HCEC 1CT (cell line): Measurements from ENCODE around the gene ABI2.
A peak's percentile ranks its signal among the peaks of the same experiment; 100 is the strongest.
"Not testable (repeated sequence)": the region's sequence is repeated elsewhere in the genome, so short reads cannot be mapped to it uniquely, and the experiment has no call there.

Experiments used
- DNase-seq: peaks from one replicate; pipeline ENCODE4 v3.0.0-alpha.2; 2017

The ABI2 gene

DNA sequence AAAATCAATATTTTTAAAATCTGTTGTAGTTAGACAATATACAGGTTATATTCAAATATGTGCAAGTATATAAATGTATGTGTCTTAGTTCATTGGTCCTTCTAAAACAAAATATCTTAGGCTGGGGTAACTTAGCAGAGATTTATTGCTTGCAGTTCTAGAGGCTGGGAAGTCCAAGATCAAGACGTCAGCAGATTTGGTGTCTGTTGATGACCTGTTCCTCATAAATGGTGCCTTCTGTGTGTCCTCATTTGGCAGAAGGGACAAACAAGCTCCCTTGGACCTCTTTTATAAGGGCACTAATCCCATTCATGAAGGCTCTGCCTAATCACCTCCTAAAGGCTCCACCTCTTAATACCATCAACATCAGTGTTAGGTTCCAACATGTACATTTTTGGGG, 31.3 kb downstream of the ABI2 start:
- no peak for DNase-seq

DNA sequence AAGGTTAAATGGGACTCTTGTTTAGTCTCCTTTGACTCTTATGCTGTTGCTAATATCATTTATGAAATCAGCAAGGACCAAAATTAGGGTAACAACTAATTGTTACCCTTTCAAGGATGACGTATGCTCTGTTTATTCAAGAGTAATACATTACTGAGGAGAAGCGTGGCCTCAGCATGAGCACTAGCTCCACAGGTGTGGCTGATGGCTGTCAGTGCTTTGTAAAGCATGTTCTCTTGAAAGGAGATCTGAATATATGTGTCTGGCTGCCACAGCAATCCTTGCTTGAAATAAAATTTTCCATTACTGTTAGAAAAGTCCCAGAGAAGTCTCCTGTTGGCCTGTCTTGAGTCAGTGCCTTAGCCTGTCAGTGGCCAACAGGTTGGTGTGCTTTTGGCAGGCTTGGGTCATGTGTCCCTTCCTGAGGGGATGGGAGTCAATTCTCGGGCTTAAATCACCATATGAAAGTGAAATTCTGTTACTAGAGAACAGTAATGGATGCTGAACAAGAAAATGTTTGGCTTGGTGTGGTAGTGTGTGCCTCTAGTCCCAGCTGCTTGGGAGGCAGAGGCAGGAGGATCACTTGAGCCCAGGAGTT, 32.7 kb downstream of the ABI2 start:
- DNase-seq = no peak

- no peak for DNase-seq
Observed at GRCh38 chr2:203361495-203361894, 33.3 kb downstream of the ABI2 start.

GRCh38 chr2:203361922-203362321, 33.7 kb downstream of the ABI2 start:
- no peak for DNase-seq

DNA sequence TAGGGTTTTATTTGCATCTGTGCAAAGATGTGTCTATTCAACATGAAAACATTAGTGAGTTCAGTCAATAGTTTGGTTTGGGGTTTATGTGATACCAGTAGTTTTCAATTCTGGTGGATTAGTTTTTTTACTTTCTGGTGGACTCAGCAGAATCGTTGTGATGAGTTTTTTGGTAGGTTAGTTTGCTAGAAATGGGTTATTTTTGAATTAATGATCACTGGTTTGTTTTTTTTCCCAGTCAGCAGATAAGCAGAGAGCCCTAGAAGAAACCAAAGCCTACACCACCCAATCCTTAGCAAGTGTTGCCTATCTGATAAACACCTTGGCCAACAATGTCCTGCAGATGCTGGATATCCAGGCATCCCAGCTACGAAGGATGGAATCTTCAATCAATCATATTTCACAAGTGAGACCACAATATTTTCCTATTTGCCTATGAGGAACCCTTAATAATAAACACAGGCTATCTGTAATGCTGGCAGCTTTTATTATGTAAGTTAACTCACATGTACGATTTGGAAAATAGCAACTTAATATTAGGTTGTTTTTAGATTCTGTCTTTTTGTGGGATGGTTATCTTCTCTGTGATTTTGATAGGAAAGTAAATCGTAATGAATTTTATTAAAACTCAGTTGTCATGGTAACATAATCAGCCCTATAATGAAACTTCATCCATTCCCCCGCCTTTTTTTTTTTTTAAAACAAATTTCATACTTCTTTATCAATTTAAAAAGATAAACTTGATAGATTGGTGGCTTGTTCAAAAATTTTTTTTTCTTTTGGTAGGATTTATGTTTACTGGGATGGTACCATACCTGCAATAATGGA, 38.7 kb downstream of the ABI2 start:
- DNase-seq = no peak

- not testable (repeated sequence) for DNase-seq
Observed at GRCh38 chr2:203372706-203373105, 44.5 kb downstream of the ABI2 start.

DNA sequence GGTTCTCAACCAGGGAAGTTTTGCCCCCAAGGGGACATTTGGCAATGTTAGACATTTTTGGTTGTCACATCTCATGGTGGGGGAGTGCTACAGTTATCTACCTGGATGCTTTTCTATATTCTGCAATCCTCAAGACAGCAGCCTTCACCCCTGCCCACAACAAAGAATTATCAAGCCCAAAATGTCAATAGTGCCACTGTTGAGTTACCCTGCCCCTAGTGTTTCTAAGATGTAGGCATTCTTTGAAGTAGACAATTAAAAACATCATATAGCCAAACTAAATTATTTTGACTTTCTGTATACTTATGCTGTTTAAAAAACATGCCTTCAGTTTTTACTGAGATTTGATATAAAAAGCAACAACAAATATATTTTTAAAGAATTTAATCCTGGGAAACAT, 48.0 kb downstream of the ABI2 start:
- no peak for DNase-seq

DNA sequence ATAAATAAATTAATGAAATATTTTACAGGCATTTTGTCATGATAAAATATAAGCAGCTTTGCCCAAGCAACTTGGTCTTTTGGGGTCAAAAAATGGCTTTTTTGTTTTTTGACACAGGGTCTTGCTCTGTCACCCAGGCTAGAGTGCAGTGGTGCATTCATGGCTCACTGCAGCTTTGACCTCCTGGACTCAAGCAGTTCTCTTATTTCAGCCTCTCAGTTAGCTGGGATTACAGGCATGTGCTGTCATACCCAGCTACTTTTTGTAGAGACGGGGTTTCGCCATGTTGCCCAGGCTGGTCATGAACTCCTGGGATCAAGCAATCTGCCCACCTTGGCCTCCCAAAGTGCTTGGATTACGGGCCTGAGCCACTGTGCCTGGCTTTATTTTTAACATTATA, 51.0 kb downstream of the ABI2 start:
- no peak for DNase-seq

DNA sequence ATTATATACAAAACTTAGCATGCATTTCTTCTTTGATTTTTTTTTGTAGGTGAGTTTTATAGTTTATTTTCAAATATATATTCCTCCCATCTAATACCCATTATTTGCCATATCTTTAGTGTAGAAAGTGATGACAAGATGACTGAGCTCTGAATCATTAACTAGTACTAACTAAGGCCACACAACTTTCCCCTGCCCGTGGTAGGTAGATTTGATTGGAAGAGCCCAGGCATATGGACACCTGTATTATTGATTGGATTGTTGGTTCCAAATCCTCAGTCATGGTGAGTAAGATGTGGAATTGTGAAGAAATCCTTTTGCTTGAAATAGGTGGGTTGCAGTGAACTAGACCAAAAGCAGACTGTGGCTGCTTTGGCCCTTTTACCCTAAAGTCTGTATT, 54.8 kb downstream of the ABI2 start:
- DNase-seq = no peak

- not testable (repeated sequence) for DNase-seq
Observed at GRCh38 chr2:203388153-203388552, 60.0 kb downstream of the ABI2 start.

DNA sequence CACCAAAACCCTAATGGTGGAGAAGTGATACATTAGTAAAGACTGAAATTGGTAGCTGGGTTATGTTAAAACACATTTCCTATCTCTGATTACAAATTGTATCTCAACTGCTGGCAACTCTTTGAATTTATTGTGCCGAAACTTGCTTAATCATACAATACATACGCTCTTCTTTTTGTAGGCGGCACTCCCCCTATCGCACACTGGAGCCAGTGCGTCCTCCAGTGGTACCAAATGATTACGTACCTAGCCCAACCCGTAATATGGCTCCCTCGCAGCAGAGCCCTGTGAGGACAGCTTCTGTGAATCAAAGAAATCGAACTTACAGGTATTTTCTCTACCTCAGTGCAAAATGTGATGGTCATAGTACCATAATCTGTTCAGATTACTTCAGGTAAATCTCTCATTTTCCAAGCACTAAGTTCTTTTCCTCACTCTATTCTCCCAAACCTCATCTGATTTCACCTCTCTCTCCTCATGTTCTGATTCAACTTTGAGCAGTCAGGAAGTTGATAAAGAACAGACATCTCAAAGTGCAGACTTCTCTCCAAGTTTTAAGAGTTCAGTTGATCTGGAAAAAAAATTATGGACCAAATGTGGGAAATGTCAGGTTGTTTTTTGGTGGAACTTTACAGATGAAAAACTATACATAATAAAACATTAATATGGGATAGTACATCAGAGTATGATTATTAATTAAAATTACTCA, 66.5 kb downstream of the ABI2 start:
- DNase-seq = no peak

DNA sequence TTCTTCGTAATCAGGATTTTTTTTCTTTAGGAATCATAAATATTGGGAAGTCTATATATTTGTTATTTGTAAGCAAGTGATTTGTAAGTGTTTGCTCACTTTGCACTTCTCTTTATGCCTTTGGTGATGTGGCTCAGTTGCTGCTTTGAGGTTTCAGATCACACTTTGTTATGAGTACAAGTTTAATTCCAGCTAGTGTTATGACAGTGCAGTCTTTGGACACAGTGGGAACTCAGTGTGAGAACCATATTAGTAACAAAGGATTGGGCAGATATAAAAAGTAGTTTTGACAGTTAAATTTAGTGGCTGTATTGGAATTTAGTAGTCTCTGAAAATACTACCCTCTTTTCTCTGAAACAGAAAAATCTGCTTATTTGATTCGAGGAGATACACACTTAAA, 67.7 kb downstream of the ABI2 start:
- DNase-seq = no peak

GRCh38 chr2:203396667-203397066, 68.5 kb downstream of the ABI2 start:
- DNase-seq = no peak

DNA sequence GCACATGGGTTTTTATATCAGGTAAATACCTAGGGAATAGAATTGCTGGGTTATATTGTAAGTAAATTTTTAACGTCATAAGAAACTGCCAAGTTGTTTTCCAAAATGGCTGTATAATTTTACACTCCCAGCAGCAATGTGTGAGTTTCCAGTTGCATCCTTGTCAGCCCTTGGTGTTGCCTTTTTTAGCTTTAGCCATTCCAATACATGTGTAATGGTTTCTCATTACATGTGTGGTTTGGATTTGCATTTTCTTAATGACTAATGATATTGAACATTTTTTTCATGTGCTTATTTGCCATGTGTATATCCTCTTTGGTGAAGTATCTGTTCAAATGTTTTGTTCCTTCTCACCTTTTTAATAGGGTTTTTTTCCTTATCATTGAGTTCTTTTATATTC, 70.8 kb downstream of the ABI2 start:
- peak; percentile 60 for DNase-seq

GRCh38 chr2:203400805-203401585, 72.8 kb downstream of the ABI2 start:
- DNase-seq = peak; percentile 52

DNA sequence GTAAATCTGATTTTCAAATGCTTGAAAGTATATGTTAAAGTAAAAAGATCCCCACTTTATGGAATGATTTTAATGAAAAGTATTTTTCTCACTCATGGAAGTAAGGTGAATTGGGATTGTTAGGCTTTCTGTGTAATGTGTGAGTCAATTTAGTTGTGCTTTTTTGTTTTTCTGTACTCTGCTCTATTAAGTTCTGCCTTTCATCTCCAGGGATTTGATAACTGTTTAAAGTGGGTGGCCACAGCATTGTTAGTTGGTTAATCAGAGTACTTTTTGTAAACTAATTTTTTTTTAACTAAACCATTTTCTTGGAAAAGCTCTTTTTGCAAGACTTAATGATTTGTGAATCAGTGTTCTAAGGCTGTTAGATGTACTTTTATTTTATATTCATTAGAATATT, 76.8 kb downstream of the ABI2 start:
- peak; percentile 80 for DNase-seq

DNA sequence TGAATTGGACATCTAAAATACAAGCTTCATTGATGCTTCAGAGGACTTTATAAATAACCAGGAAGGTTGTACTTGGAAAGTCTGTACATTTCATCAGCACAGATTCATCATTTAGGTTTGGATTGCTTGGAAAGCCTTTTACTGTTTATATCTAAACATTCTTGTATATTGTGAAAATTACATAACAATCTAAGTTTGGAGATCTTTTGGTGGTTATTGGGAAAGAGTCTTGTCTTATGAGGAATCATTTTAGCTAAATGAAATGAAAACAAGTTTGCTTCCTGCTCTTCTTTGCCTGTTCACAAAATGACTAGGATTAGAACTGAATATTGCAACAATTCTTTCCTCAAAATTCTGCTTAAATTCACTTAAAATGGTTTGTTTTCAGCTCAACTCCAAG, 79.3 kb downstream of the ABI2 start:
- no peak for DNase-seq

- no peak for DNase-seq
Observed at GRCh38 chr2:203412546-203413331, 84.5 kb downstream of the ABI2 start.

GRCh38 chr2:203413796-203414195, 85.6 kb downstream of the ABI2 start:
- no peak for DNase-seq

- no peak for DNase-seq
Observed at GRCh38 chr2:203418271-203418670, 90.1 kb downstream of the ABI2 start.

DNA sequence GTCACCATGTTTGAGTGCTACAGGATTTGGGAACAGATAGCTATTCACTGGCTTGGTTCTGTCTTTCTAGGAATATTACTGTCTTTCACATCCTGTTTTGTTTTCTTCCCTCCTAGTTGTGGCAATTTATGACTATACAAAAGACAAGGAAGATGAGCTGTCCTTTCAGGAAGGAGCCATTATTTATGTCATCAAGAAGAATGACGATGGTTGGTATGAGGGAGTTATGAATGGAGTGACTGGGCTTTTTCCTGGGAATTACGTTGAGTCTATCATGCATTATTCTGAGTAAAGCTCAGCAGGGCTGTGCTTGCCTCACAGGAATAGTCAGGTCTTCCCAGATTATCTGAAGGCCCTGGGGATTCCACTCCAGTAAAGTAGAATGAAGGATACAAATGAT, 98.9 kb downstream of the ABI2 start:
- DNase-seq = peak; percentile 57

GRCh38 chr2:203429643-203430042, 101.4 kb downstream of the ABI2 start:
- DNase-seq = not testable (repeated sequence)
